ENCODE results near the gene KIF13A. TPM values are rescaled to one million over a fixed set of nuclear protein-coding genes. Genes with fewer than 3 reads are reported as not detected.

KIF13A gene
- total and polyA plus RNA-seq, 2 donors from 2014 or later = 12.6 to 35.9 TPM

GRCh38 chr6:17928514-17929430, 58.7 kb downstream of the KIF13A start:
- H3K4me1 ChIP-seq (ENCODE audit: control insufficient read depth in 2 of 3, insufficient read depth in 2 of 3, low read depth in 1 of 3, low read length in 3 of 3) = peaks cover 0 to 16% (median 0%) of the 10 kb centered on the region in 3 donors
- H3K9me3 ChIP-seq (ENCODE audit: control insufficient read depth in 2 of 3, insufficient read depth in 1 of 3, low read length in 3 of 3) = no peaks in the 10 kb centered on the region
- intact Hi-C loops (cut with DNase I) = no loop called here
- FAIRE-seq = peak; percentile 3
- H3K4me3 ChIP-seq (ENCODE audit: low read length in 3 of 3) = no peak overlapping the region
- no peaks in the 10 kb centered on the region for H3K27me3 ChIP-seq (ENCODE audit: control insufficient read depth, insufficient read depth, low read length)
- no peak for TF ChIP-seq CTCF (IDR thresholded peaks at IDR 0.05; ENCODE audit: borderline replicate concordance, extremely low read depth, insufficient read depth)
- no peaks in the 10 kb centered on the region for H3K36me3 ChIP-seq (ENCODE audit: control insufficient read depth in 2 of 3, insufficient read depth in 3 of 3, low read length in 3 of 3)
- H3K9ac ChIP-seq (ENCODE audit: low read length in 3 of 3) = no peak overlapping the region
- H3K27ac ChIP-seq (ENCODE audit: low read depth in 2 of 2, low read length in 2 of 2) = no peak overlapping the region
- DNase-seq = no peak

- Histone ChIP-seq H3K4me3 (ENCODE audit: low read length in 3 of 3) (no peak overlapping the region), H3K9me3 (ENCODE audit: control insufficient read depth in 2 of 3, insufficient read depth in 1 of 3, low read length in 3 of 3) (no peaks in the 10 kb centered on the region), H3K4me1 (ENCODE audit: control insufficient read depth in 2 of 3, insufficient read depth in 2 of 3, low read depth in 1 of 3, low read length in 3 of 3) (peaks cover 0 to 14% (median 0%) of the 10 kb centered on the region in 3 donors), H3K9ac (ENCODE audit: low read length in 3 of 3) (no peak overlapping the region), H3K27me3 (ENCODE audit: control insufficient read depth, insufficient read depth, low read length) (no peaks in the 10 kb centered on the region), H3K36me3 (ENCODE audit: control insufficient read depth in 2 of 3, insufficient read depth in 3 of 3, low read length in 3 of 3) (no peaks in the 10 kb centered on the region), H3K27ac (ENCODE audit: low read depth in 2 of 2, low read length in 2 of 2) (no peak overlapping the region)
- no peak for FAIRE-seq
- TF ChIP-seq CTCF (IDR thresholded peaks at IDR 0.05; ENCODE audit: borderline replicate concordance, extremely low read depth, insufficient read depth) = no peak
- DNase-seq = no peak
- intact Hi-C loops (cut with DNase I) = no loop called here
Measured at GRCh38 chr6:17927705-17928104, 59.7 kb downstream of the KIF13A start.

- Histone ChIP-seq H3K27ac (ENCODE audit: low read depth in 2 of 2, low read length in 2 of 2) (no peak overlapping the region), H3K36me3 (ENCODE audit: control insufficient read depth in 2 of 3, insufficient read depth in 3 of 3, low read length in 3 of 3) (no peaks in the 10 kb centered on the region), H3K9ac (ENCODE audit: low read length in 3 of 3) (no peak overlapping the region), H3K4me1 (ENCODE audit: control insufficient read depth in 2 of 3, insufficient read depth in 2 of 3, low read depth in 1 of 3, low read length in 3 of 3) (peaks cover 0 to 5% (median 4%) of the 10 kb centered on the region in 3 donors), H3K27me3 (ENCODE audit: control insufficient read depth, insufficient read depth, low read length) (no peaks in the 10 kb centered on the region), H3K4me3 (ENCODE audit: low read length in 3 of 3) (no peak overlapping the region), H3K9me3 (ENCODE audit: control insufficient read depth in 2 of 3, insufficient read depth in 1 of 3, low read length in 3 of 3) (no peaks in the 10 kb centered on the region)
- no peak for FAIRE-seq
- peak in 1 of 5 donors; percentile 22 for DNase-seq
- intact Hi-C loops (cut with DNase I) = no loop called here
- TF ChIP-seq CTCF (IDR thresholded peaks at IDR 0.05; ENCODE audit: borderline replicate concordance, extremely low read depth, insufficient read depth) = no peak
Measured at GRCh38 chr6:17923401-17923863, 64.0 kb downstream of the KIF13A start.

Measured in kidney (tissue), 14 donors.